ENCODE results near the gene FBXO38.

DNA sequence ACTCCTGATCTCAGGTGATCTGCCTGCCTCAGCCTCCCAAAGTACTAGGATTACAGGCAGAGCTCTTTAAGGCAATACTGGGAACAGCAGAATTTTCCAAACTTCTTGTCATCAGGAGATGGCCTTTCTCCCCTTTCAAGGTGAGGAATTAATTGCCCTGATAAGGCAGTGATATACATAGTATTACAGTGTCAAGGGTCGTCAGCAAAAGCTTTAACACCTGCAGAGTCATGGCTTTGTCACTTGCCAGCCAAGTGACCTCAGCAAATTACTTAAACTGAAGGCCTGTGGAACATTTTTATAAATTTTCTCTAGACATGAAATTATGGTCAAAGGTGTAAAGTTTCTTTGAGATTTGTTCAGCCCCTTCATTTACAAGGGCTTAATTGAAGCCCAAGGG, 59.5 kb downstream of the FBXO38 start:
- no peak for TF ChIP-seq ERF (CRISPR knock-in tag; IDR thresholded peaks at IDR 0.05)
- TF ChIP-seq EZH2 (conservative IDR thresholded peaks at IDR 0.05; ENCODE audit: low read depth, low read length): no peak
- TF ChIP-seq RAD21 (CRISPR knock-in tag; IDR thresholded peaks at IDR 0.05): no peak
- TF ChIP-seq, protein P1, sequence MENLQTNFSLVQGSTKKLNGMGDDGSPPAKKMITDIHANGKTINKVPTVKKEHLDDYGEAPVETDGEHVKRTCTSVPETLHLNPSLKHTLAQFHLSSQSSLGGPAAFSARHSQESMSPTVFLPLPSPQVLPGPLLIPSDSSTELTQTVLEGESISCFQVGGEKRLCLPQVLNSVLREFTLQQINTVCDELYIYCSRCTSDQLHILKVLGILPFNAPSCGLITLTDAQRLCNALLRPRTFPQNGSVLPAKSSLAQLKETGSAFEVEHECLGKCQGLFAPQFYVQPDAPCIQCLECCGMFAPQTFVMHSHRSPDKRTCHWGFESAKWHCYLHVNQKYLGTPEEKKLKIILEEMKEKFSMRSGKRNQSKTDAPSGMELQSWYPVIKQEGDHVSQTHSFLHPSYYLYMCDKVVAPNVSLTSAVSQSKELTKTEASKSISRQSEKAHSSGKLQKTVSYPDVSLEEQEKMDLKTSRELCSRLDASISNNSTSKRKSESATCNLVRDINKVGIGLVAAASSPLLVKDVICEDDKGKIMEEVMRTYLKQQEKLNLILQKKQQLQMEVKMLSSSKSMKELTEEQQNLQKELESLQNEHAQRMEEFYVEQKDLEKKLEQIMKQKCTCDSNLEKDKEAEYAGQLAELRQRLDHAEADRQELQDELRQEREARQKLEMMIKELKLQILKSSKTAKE (CRISPR knock-in tag; IDR thresholded peaks at IDR 0.05; ENCODE audit: borderline replicate concordance): no peak
- no peak for TF ChIP-seq ZFX (CRISPR knock-in tag; IDR thresholded peaks at IDR 0.05; ENCODE audit: low read depth)
- no peak for TF ChIP-seq ZNF891 (CRISPR knock-in tag; IDR thresholded peaks at IDR 0.05)
- TF ChIP-seq ZNF180 (CRISPR knock-in tag; IDR thresholded peaks at IDR 0.05; ENCODE audit: borderline replicate concordance, low read depth): no peak
- TF ChIP-seq, protein P2, sequence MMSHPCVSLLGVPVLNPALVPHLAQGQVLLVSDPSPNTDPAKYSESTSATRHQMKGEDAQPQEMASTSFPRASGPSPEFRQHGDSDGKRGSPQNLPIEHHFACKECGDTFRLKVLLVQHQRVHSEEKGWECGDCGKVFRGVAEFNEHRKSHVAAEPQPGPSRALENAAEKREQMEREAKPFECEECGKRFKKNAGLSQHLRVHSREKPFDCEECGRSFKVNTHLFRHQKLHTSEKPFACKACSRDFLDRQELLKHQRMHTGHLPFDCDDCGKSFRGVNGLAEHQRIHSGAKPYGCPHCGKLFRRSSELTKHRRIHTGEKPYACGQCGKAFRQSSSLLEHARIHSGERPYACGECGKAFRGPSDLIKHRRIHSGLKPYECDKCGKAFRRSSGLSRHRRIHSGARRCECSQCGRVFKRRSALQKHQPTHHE (CRISPR knock-in tag; IDR thresholded peaks at IDR 0.05; ENCODE audit: borderline replicate concordance): no peak

All from HepG2 (cell line).